Amniotic epithelial cell (primary cell): ENCODE measurements around the gene BAIAP3.
A peak's percentile ranks its signal among the peaks of the same experiment; 100 is the strongest.

ENCODE experiments used
- DNase-seq: peaks from one replicate; pipeline ENCODE4 v3.0.0-alpha.2; 2010; ENCODE audit warnings: low read depth

BAIAP3 gene

GRCh38 chr16:1348441-1348840, 15.0 kb downstream of the BAIAP3 start:
- no peak for DNase-seq

GRCh38 chr16:1348926-1349325, 15.5 kb downstream of the BAIAP3 start:
- no peak for DNase-seq

- DNase-seq, result no peak
These were observed 15.9 kb downstream of the BAIAP3 start for GRCh38 chr16:1349351-1349750.

- no peak for DNase-seq
These were observed 16.5 kb downstream of the BAIAP3 start for GRCh38 chr16:1349951-1350350.

GRCh38 chr16:1350691-1351090, 17.2 kb downstream of the BAIAP3 start:
- DNase-seq, result no peak

GRCh38 chr16:1351215-1351581, 17.8 kb downstream of the BAIAP3 start:
- DNase-seq, result no peak

GRCh38 chr16:1351582-1352362, 18.3 kb downstream of the BAIAP3 start, which contains the start of the genes GNPTG and TSR3:
Gene GNPTG, plus strand, starts transcription at chr16:1351931. Its CDS starts 35 bp downstream, at chr16:1351966.
Gene TSR3, minus strand, starts transcription at chr16:1351878. Its CDS starts 74 bp downstream, at chr16:1351804.
- DNase-seq, result peak; percentile 79

- DNase-seq, result no peak
These were observed 21.5 kb downstream of the BAIAP3 start for GRCh38 chr16:1354815-1355540.

- no peak for DNase-seq
These were observed 22.1 kb downstream of the BAIAP3 start for GRCh38 chr16:1355591-1355990.

- no peak for DNase-seq
These were observed 22.8 kb downstream of the BAIAP3 start for GRCh38 chr16:1356061-1356900.

GRCh38 chr16:1357906-1358566, 24.6 kb downstream of the BAIAP3 start:
- DNase-seq, result no peak

GRCh38 chr16:1361685-1362360, 28.4 kb downstream of the BAIAP3 start:
- no peak for DNase-seq

GRCh38 chr16:1362807-1363206, 29.4 kb downstream of the BAIAP3 start:
- DNase-seq, result no peak

- DNase-seq, result peak; percentile 13
These were observed 30.1 kb downstream of the BAIAP3 start for GRCh38 chr16:1363501-1364041.

- no peak for DNase-seq
These were observed 31.1 kb downstream of the BAIAP3 start for GRCh38 chr16:1364510-1364909.

GRCh38 chr16:1366060-1366711, 32.7 kb downstream of the BAIAP3 start:
- no peak for DNase-seq

GRCh38 chr16:1366712-1367299, 33.4 kb downstream of the BAIAP3 start:
- DNase-seq, result no peak

GRCh38 chr16:1367486-1368174, 34.2 kb downstream of the BAIAP3 start:
- DNase-seq, result no peak
